SK-N-SH treated with all-trans-retinoic acid at 6 μM for 48 hours (cell line): ENCODE data around the gene SCAPER.

Source experiments
- ATAC-seq: fragments of 200-7000 bp; cut with Tn5 transposase; 3 replicates; pipeline ENCODE4 v1.9.1; 2020; ENCODE audit warnings: mild to moderate bottlenecking, moderate library complexity
- ARNTL ChIP-seq: fragments of 450-650 bp; formaldehyde crosslinking; IDR thresholded peaks from 2 replicates; pipeline ENCODE4 v1.5.0; 2020; ENCODE audit warnings: low read depth, mild to moderate bottlenecking, moderate library complexity, borderline replicate concordance
- BACH2 ChIP-seq: fragments of 250-450 bp; sonication (Bioruptor Pico); IDR thresholded peaks from 2 replicates; pipeline ENCODE4 v1.9.0; 2021; ENCODE audit warnings: mild to moderate bottlenecking, borderline replicate concordance
- CREB5 ChIP-seq: fragments of 250-450 bp; sonication (Bioruptor Pico); IDR thresholded peaks from 2 replicates; pipeline ENCODE4 v1.5.1; 2020; ENCODE audit warnings: low read depth, mild to moderate bottlenecking, moderate library complexity
- CSDC2 ChIP-seq: fragments of 250-450 bp; sonication (Bioruptor Pico); IDR thresholded peaks from 2 replicates; pipeline ENCODE4 v1.5.0; 2020; ENCODE audit warnings: mild to moderate bottlenecking, moderate library complexity
- GLIS3 ChIP-seq: fragments of 250-450 bp; sonication (Bioruptor Pico); IDR thresholded peaks from 2 replicates; pipeline ENCODE4 v1.5.0; 2020; ENCODE audit warnings: mild to moderate bottlenecking, moderate library complexity
- ISL1 ChIP-seq: fragments of 250-450 bp; sonication (Bioruptor Pico); IDR thresholded peaks from 2 replicates; pipeline ENCODE4 v2.1.2; 2022; ENCODE audit warnings: mild to moderate bottlenecking, moderate library complexity
- OSR1 ChIP-seq: fragments of 250-450 bp; sonication (Bioruptor Pico); IDR thresholded peaks from 2 replicates; pipeline ENCODE4 v1.8.0; 2022; ENCODE audit warnings: moderate library complexity, mild to moderate bottlenecking, inconsistent platforms
- PATZ1 ChIP-seq: fragments of 250-450 bp; sonication (Bioruptor Pico); IDR thresholded peaks from 2 replicates; pipeline ENCODE4 v1.8.0; 2020; ENCODE audit warnings: mild to moderate bottlenecking, moderate library complexity, borderline replicate concordance
- POU6F1 ChIP-seq: fragments of 250-450 bp; sonication (Bioruptor Pico); IDR thresholded peaks from 2 replicates; pipeline ENCODE4 v1.8.0; 2021; ENCODE audit warnings: low read depth, mild to moderate bottlenecking, moderate library complexity, borderline replicate concordance
- PPARA ChIP-seq: fragments of 250-450 bp; sonication (Bioruptor Pico); IDR thresholded peaks from 2 replicates; pipeline ENCODE4 v1.5.0; 2020; ENCODE audit warnings: mild to moderate bottlenecking, borderline replicate concordance
- RARB ChIP-seq: fragments of 250-450 bp; sonication (Bioruptor Pico); IDR thresholded peaks from 2 replicates; pipeline ENCODE4 v1.8.0; 2021; ENCODE audit warnings: mild to moderate bottlenecking, moderate library complexity
- SNAI2 ChIP-seq: fragments of 250-450 bp; sonication (Bioruptor Pico); IDR thresholded peaks from 2 replicates; pipeline ENCODE4 v1.5.0; 2020; ENCODE audit warnings: mild to moderate bottlenecking, moderate library complexity
- TCF4 ChIP-seq: fragments of 250-450 bp; sonication (Bioruptor Pico); IDR thresholded peaks from 2 replicates; pipeline ENCODE4 v1.8.0; 2021; ENCODE audit warnings: mild to moderate bottlenecking, moderate library complexity, borderline replicate concordance
- TOX ChIP-seq: fragments of 250-450 bp; sonication (Bioruptor Pico); IDR thresholded peaks from 2 replicates; pipeline ENCODE4 v1.8.0; 2021; ENCODE audit warnings: mild to moderate bottlenecking, moderate library complexity, borderline replicate concordance
- TSHZ2 ChIP-seq: fragments of 250-450 bp; sonication (Bioruptor Pico); IDR thresholded peaks from 2 replicates; pipeline ENCODE4 v1.5.0; 2020; ENCODE audit warnings: mild to moderate bottlenecking, moderate library complexity
- ZC3H10 ChIP-seq: fragments of 250-450 bp; sonication (Bioruptor Pico); IDR thresholded peaks from 2 replicates; pipeline ENCODE4 v1.5.1; 2021; ENCODE audit warnings: mild to moderate bottlenecking, moderate library complexity
- ZFP3 ChIP-seq: fragments of 250-450 bp; sonication (Bioruptor Pico); IDR thresholded peaks from 2 replicates; pipeline ENCODE4 v1.5.0; 2020; ENCODE audit warnings: mild to moderate bottlenecking, moderate library complexity
- ZFP30 ChIP-seq: fragments of 450-650 bp; formaldehyde crosslinking; IDR thresholded peaks from 2 replicates; pipeline ENCODE4 v1.5.0; 2022; ENCODE audit warnings: mild to moderate bottlenecking, moderate library complexity
- ZNF565 ChIP-seq: fragments of 450-650 bp; formaldehyde crosslinking; conservative IDR thresholded peaks from 2 replicates; pipeline ENCODE4 v1.5.0; 2020; ENCODE audit warnings: low read depth, mild to moderate bottlenecking, moderate library complexity
- ZNF70 ChIP-seq: fragments of 450-650 bp; formaldehyde crosslinking; IDR thresholded peaks from 2 replicates; pipeline ENCODE4 v1.5.0; 2020; ENCODE audit warnings: mild to moderate bottlenecking, moderate library complexity
- ZNF8 ChIP-seq: fragments of 450-650 bp; formaldehyde crosslinking; IDR thresholded peaks from 2 replicates; pipeline ENCODE4 v1.5.0; 2020; ENCODE audit warnings: mild to moderate bottlenecking, moderate library complexity

Gene SCAPER

GRCh38 chr15:76449455-76449854 is 455.7 kb downstream of the SCAPER start:
- no peak for ATAC-seq

GRCh38 chr15:76448755-76449154 is 456.4 kb downstream of the SCAPER start:
- ATAC-seq = no peak
- TF ChIP-seq ZFP3 (CRISPR knock-in tag) (no peak), BACH2 (no peak)

More at GRCh38 chr15:76449455-76449854, 455.7 kb downstream of the SCAPER start:
- TF ChIP-seq OSR1 (CRISPR knock-in tag) (no peak), ZNF8 (CRISPR knock-in tag) (no peak), SNAI2 (CRISPR knock-in tag) (no peak), ISL1 (no peak), ARNTL (CRISPR knock-in tag) (no peak), PPARA (no peak)
- TF ChIP-seq, all 23 proteins: peak for 0

GRCh38 chr15:76447728-76448441 is 457.3 kb downstream of the SCAPER start:
- no peak for TF ChIP-seq ZFP30 (CRISPR knock-in tag)
- no peak for TF ChIP-seq ARNTL (CRISPR knock-in tag)
- TF ChIP-seq RARB = no peak
- TF ChIP-seq ZNF565 = no peak
- TF ChIP-seq TCF4 = no peak
- TF ChIP-seq POU6F1 (CRISPR knock-in tag) = no peak
- TF ChIP-seq TSHZ2 (CRISPR knock-in tag) = no peak
- TF ChIP-seq ISL1 = no peak
- TF ChIP-seq CREB5 (CRISPR knock-in tag) = no peak
- TF ChIP-seq PPARA = no peak
- no peak for TF ChIP-seq GLIS3 (CRISPR knock-in tag)
- no peak for TF ChIP-seq TOX
- TF ChIP-seq ZC3H10 = no peak
- no peak for TF ChIP-seq SNAI2 (CRISPR knock-in tag)
- TF ChIP-seq ZFP3 (CRISPR knock-in tag) = no peak
- no peak for TF ChIP-seq PATZ1
- no peak for TF ChIP-seq BACH2
- peak; percentile 63 for ATAC-seq

GRCh38 chr15:76440441-76440840 is 464.7 kb downstream of the SCAPER start:
- no peak for ATAC-seq
- TF ChIP-seq RARB (no peak), CSDC2 (CRISPR knock-in tag) (no peak), ISL1 (no peak), OSR1 (CRISPR knock-in tag) (no peak), BACH2 (no peak), ZC3H10 (no peak), TOX (no peak), GLIS3 (CRISPR knock-in tag) (no peak), ZNF70 (CRISPR knock-in tag) (no peak), ZNF565 (no peak), PPARA (no peak), TCF4 (no peak), ARNTL (CRISPR knock-in tag) (no peak), PATZ1 (no peak), TSHZ2 (CRISPR knock-in tag) (no peak), ZFP30 (CRISPR knock-in tag) (no peak)
